HG03575 (cell line): Measurements from ENCODE around the gene MED15.

Source experiments
- ATAC-seq: cut with Tn5 transposase; IDR thresholded peaks from one replicate; pipeline ENCODE4 v1.9.1; 2021; ENCODE audit not compliant: unreplicated experiment, insufficient number of reproducible peaks, low FRiP score; ENCODE audit errors: extremely low read depth

Gene MED15

DNA sequence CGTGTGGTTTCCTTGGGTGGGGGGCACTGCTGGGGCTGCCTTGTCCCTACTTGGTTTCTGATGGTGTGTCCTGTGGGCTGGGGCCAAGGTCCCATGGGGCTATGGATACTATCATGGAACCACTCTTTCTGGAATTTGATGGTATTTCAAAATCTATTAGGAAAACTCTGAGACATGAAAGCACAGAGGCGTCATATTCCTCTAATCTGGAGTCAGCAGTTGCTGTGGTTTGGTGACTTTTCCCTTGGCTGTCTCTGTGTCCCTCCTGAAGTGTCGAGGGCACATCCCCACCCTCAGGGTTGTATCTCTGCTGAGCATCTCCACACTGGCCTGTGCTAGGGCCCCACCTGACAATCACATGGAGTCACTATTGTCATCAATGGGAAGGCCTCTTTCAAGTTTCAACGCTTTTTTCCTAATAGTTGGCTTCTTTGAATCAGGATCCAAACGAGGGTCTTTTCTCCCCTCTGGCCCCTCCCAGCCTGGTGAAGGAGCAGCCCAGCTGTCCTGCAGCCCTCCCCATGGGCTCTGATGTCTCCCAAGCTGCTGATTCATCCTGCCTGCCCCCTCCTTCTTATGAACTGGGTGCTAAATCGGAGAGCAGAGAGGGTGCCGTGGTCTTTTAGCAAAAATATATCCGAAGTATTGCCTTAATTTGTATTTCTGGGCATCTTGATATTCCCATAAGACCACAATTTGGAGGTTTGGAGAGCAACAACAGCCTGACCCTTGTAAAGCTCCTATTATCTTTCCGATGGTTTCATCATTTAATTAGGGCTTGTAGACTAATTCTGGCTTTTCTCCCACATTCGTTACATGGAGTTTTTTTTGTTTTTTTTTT is 38.5 kb downstream of the MED15 start:
- no peak for ATAC-seq

- ATAC-seq, result no peak
Observed at GRCh38 chr22:20546541-20546950, 39.1 kb downstream of the MED15 start.

DNA sequence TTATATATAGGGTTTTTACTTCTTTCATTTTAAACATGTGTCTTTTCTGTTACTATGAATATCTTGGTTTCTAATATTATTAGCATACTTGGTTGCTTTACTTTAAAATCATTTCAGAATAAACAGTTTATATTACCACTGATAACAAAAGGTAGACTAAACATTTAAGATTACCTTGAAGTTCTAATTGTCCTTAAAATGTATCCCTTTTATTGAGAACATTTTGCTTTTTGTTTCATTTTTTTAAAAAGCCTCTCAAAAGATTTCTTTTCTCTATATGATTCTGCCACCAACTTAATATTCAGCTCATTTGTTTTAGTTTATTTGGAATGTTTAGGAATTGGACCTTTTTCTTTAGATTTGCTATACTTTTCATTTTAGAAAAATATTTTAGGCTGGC is 39.6 kb downstream of the MED15 start:
- no peak for ATAC-seq

GRCh38 chr22:20548806-20549205 is 41.4 kb downstream of the MED15 start:
- ATAC-seq, result no peak

GRCh38 chr22:20549232-20549841 is 41.9 kb downstream of the MED15 start:
- no peak for ATAC-seq

DNA sequence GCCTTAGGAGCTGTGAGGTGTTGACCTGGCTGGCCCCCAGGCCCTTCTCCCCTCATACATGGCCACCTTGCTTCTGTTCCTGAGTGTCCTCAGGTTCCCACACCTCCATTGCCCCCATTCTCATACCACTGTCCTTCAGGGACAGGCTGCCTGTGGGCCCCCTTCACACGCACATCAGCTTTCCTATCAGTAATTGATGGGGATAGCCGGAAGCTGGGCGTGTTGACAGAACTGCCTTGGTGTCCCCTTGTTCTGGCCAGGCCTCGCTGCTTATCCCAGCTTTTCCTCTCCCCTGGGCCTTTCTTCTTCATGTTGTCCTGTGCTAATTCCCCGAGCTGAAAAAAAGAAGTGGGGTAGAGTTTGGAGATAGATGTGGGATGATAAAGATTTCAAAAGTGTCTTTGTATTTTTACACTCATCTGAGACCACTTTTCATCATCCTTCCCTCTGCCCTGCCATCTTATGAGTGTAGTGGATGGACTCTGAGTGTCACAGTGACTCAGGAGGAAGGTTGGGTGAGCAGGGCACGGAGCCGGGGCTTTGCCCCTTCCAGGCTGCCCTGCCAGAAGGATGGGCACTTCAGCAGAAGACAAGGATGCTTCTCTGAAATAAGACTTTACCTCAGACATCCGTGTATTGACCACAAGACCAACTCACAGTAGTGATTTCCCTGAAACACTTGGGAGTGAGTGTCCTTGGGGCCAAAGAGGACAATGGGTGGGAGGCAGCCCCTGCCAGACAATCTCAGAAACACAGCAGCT is 42.8 kb downstream of the MED15 start:
- ATAC-seq, result no peak

- no peak for ATAC-seq
Observed at GRCh38 chr22:20550851-20551744, 43.7 kb downstream of the MED15 start.

DNA sequence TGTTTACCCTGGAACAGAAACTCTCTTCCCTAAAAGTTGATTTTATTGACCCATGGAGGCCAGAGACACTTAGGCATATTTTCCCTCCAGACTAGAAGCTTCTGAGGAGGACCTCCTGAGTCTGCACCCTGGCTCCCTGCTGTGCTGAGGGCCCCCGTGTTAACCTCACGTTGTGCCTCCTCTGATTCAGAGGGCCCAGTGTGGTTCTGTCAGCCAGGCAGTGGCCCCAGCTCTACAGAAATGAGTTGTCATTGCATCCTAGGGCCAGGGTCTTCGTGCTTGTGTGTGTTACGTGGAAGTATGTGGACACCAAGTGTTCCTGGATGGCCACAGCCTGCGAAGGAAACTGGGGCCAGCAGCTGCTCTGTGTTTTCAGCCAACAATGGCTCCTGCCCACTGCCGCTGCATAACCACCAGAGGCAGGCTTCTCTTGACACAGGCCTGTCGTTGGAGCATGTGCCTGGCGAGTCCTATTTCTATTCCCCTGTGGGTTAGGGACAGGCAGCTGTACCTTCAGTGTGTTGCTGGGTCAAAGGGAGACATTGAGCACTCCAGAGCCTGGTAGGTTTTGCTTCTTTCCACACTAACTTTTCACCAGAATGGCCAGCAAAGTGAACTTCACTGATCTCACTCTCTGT is 44.5 kb downstream of the MED15 start:
- no peak for ATAC-seq

DNA sequence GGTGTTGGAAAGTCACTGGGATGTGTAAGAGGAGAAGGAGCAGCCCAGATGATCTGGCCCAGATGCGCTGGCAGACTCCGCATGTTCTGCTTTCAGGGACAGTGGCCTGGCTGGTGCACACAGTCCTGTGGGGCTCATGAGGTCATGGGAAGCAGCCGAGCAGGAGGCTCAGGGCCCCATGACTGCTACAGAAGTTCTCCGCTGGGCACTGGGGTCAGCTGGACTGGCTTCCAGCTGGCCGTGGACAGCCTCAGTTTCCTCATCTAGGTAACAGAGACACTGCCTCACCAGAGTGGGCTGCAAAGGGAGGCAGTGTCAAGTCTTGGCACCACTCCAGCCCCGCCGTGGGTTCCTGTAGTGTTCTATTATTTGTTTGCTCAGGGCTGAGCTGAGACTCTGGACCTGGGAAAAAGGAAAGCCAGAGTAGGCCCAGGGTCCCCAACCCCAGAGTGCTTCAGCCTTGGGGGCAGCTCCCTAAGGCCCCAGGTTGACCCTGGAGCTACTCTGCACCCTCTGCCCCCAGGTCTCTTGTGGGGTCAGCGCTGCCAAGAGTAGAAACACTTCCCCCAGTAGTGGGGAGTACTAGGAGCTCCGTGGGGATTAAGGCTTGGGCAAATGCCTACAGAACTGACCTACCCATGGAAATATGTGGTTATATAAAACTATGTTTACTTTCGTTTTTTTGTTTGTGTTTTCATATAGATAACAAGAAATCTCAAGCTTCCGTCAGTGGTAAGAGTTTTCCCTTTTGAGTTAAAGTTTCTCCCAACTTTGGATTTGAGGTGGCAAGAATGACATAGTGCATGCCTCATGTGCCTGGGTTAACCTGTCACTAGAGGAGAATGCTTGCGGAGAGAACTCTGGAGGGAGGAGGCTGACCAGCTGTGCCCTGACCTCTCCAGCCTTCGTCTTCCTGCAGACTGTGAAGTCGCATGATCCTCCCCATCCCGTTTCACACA is 45.3 kb downstream of the MED15 start:
- no peak for ATAC-seq

DNA sequence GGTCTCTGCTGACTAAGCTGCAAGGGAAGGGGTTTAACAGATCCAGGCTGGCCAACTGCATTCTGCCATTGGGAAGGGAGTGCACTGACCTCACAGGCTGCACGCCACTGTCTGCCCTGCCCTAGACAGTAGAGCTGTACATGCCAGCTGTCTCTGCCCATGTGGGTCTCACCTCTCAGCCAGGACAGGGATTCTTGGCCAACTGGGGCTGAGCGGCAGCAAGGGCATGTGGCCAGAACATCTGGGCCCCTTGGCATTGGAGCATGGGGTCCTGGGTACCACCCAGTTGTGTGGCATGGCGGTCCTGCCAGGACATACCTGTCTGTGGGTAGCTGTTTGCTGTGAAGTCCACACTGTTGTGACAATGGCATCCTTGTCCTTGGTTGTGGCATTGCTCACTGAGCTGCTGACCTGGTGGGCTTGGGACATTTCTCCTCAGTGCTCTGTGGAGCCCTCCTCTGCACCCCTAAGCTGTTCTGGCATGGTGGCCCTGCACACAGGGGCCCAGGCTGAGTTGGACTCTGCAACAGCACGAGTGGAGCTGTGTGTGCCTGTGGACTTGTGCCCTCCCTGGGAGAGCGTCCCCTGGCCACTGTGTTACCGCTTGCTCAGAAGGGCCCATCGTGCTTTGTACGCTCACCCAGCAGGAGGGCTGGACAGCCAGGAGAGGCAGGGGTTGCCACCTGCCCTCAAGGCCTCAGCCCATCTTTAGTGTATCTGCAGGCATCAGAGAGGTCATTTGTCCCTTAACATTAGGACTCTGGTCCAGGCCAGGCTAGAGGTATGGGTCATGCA is 46.7 kb downstream of the MED15 start:
- ATAC-seq, result no peak

- ATAC-seq, result no peak
Observed at GRCh38 chr22:20554824-20555223, 47.4 kb downstream of the MED15 start.

DNA sequence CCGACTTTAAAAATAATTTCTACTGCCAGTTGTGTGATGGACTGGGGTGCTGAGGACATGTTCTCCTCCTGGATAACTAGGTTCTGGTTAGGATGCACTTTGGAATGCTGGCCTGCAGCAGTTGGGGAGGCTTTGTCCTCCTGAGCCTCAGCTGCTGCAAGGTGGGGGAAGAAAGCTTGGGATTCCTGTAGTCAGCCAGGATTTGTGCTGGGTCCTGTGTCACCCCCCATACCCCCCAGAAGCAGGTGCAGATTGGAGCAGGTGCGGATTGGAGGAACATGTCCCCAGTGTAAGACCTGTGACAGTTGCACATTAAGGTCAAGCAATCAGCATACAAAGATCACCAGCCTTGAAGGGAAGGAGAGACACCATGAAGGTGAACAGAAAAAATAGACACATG is 51.1 kb downstream of the MED15 start:
- no peak for ATAC-seq

- no peak for ATAC-seq
Observed at GRCh38 chr22:20559174-20559760, 51.9 kb downstream of the MED15 start.

DNA sequence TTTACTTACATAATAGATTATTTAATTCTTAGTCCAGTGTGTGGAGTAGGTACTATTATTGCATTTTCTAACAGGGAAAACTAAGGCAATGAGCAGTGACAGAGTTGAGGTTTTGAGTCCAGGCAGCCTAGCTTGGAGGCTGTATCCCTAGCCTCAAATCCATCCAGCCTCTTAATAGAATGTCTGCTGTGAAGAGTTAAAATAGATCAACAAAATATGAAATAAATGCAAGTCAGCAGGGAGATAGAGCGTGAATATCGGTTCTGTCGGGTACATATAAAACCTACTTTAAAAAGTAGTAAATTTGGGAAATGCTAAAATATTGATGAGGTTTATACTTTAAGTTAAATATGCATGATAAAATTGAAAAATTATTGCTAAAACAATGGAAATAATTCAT is 53.3 kb downstream of the MED15 start:
- ATAC-seq, result no peak

- ATAC-seq, result no peak
Observed at GRCh38 chr22:20561882-20562281, 54.5 kb downstream of the MED15 start.

DNA sequence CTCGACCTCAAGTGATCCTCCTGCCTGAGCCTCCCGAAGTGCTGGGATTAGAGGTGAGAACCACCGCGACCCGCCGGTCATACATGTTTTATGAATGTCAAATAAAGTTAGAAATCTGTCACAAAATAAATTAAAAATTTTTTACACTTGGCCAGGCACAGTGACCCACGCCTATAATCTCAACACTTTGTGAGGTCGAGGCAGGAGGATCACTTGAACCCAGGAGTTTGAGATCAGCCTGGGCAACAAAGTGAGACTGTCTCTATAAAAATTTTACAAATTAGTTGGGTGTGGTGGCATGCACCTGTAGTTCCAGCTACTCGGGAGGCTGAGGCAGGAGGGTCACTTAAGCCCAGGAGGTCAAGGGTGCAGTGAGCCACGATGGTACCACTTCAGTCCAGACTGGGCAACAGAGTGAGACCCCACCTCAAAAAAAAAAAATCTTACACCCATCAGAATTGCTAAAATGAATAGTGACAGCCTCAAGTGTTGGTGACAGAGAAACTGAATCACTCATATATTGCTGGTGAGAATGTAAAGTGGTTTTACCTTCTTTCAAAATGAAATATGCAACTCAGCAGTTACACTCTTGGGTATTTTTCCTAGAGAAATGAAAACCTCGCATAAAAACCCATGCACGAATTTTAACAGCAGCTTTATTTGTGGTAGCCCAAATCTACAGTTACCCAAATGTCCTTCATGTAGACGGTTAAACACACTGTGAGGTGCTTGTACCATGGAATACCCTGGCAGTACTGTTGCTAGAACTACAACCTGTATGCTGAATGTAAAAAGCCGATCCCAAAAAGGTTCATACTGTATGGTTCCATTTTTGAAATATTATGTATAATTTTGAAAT is 55.4 kb downstream of the MED15 start:
- ATAC-seq, result no peak
